Measurements from ENCODE around the gene MYOD1. TPM values are rescaled to one million over a fixed set of nuclear protein-coding genes. Genes with fewer than 3 reads are reported as not detected.

The MYOD1 gene
- total and polyA plus RNA-seq, 2 of the 4 experiments (the other 2 are of a cell fraction), result not detected

- no peak for TF ChIP-seq CEBPB (IDR thresholded peaks at IDR 0.05; ENCODE audit: low read depth, low read length)
Measured at GRCh38 chr11:17697175-17697949, 22.0 kb upstream of the MYOD1 start (continued).

- Histone ChIP-seq H3K18ac (ENCODE audit: low read depth, low read length) (no peak overlapping the region), H3K4me1 (ENCODE audit: control insufficient read depth, insufficient read depth, low read length) (no peaks in the 10 kb centered on the region), H3K4ac (ENCODE audit: low read depth, low read length) (no peak overlapping the region), H3K9me3 (ENCODE audit: control insufficient read depth, insufficient read depth, low read length) (0 out of 2 replicates have a peak, but pooled peaks cover 2% of the 10 kb centered on the region), H3K4me2 (ENCODE audit: low read depth, low read length) (no peak overlapping the region), H3K27ac (ENCODE audit: insufficient read depth, low read length) (no peak overlapping the region), H2BK15ac (ENCODE audit: low read depth, low read length) (no peak overlapping the region), H2BK5ac (ENCODE audit: low read depth, low read length, poor library complexity, severe bottlenecking) (no peak overlapping the region), H3K14ac (replicated peaks; ENCODE audit: low read depth, low read length) (no peak overlapping the region), H4K5ac (ENCODE audit: low read depth, low read length) (no peak overlapping the region), H2AK9ac (replicated peaks; ENCODE audit: low read depth, low read length, poor library complexity) (no peak overlapping the region), H3K23ac (ENCODE audit: low read depth, low read length) (no peak overlapping the region), H4K20me1 (ENCODE audit: insufficient read depth, low read length) (no peaks in the 10 kb centered on the region), H2BK120ac (ENCODE audit: low read depth, low read length) (no peak overlapping the region), H3K4me3 (ENCODE audit: insufficient read depth, low read depth, low read length) (no peak overlapping the region), H2AK5ac (ENCODE audit: low read depth, low read length) (no peak overlapping the region), H3K36me3 (ENCODE audit: control insufficient read depth, insufficient read depth, low read length) (no peaks in the 10 kb centered on the region), H2BK20ac (ENCODE audit: low read depth, low read length) (no peak overlapping the region), H3K27me3 (ENCODE audit: control insufficient read depth, insufficient read depth, low read length) (peaks cover 31% of the 10 kb centered on the region), H4K8ac (ENCODE audit: low read depth in 2 of 2, low read length in 2 of 2) (no peak overlapping the region), H3K9me1 (ENCODE audit: insufficient read depth, low read length) (no peaks in the 10 kb centered on the region), H2AFZ (replicated peaks; ENCODE audit: low read length, poor library complexity) (peak overlapping the region; percentile 6), H3K79me1 (ENCODE audit: low read depth in 1 of 2, low read length in 2 of 2) (no peaks in the 10 kb centered on the region), H4K91ac (ENCODE audit: insufficient read depth, low read depth, low read length) (no peak overlapping the region), H3K9ac (ENCODE audit: low read depth, low read length) (no peak overlapping the region), H3K56ac (ENCODE audit: extremely low read depth, insufficient read depth, low read length) (no peak overlapping the region)
- no TSS peak for BruUV-seq (replicated peaks)
- dilution Hi-C loops (cut with HindIII; ENCODE audit: low sequenced_read_pairs, unreplicated experiment) (no loop called here), in situ Hi-C loops (cut with MboI; ENCODE audit: low sequenced_read_pairs) (no loop called here), intact Hi-C loops (cut with micrococcal nuclease) (loop anchor here (10.0 kb wide), 1 partner anchor 1125 kb away; no protein-coding TSS in a partner anchor)
- no peak for TF ChIP-seq FOS (IDR thresholded peaks at IDR 0.05; ENCODE audit: low read depth, low read length)
- TF ChIP-seq MAFK (IDR thresholded peaks at IDR 0.05; ENCODE audit: low read depth, low read length), result no peak
- no peak for TF ChIP-seq CTCF (conservative IDR thresholded peaks at IDR 0.05; ENCODE audit: low read depth, low read length)
- TF ChIP-seq ELK1 (IDR thresholded peaks at IDR 0.05; ENCODE audit: borderline replicate concordance, low read depth, low read length), result no peak
- no peak for TF ChIP-seq BHLHE40 (IDR thresholded peaks at IDR 0.05; ENCODE audit: low read depth, low read length)
- no peak for TF ChIP-seq RAD21 (IDR thresholded peaks at IDR 0.05; ENCODE audit: low read length)
- peak; percentile 69 for ATAC-seq (ENCODE audit: low read depth)
- ChIA-PET CTCF (interaction anchor here (1.3 kb wide), 1 partner anchor 32 kb away, joined by 5 read pairs; no protein-coding TSS in a partner anchor), POLR2A (ENCODE audit: unreplicated experiment) (no interaction called here)
- no CpG with 5 or more reads among the region's 5 CpGs for WGBS, 2 experiments (ENCODE audit: extremely low coverage in 2 of 2, insufficient read length in 1 of 2)
- peak; percentile 34 for DNase-seq
Measured at GRCh38 chr11:17699147-17700114, 19.9 kb upstream of the MYOD1 start.
